G401 (cell line): ENCODE results near the gene OR2C1. TPM values are rescaled to one million over a fixed set of nuclear protein-coding genes. Genes with fewer than 3 reads are reported as not detected.

Experiments used
- DNase-seq: peaks from one replicate; pipeline ENCODE4 v3.0.0-alpha.2; 2015; ENCODE audit warnings: low spot score
- in situ Hi-C: cut with HindIII; loops from 2 replicates; pipeline ENCODE4 v1.10.0; 2016; ENCODE audit warnings: low sequenced_read_pairs, mixed read lengths
- total RNA-seq: library from RNA; depleted of rRNA; stranded (reverse); fragments of >200 nt; shearing (Covaris generic); gene quantifications from 2 replicates; pipeline ENCODE4 v1.2.3, GENCODE V29; 2014; rRNA removed

The OR2C1 gene
- not detected in 2 replicates for total RNA-seq

DNA sequence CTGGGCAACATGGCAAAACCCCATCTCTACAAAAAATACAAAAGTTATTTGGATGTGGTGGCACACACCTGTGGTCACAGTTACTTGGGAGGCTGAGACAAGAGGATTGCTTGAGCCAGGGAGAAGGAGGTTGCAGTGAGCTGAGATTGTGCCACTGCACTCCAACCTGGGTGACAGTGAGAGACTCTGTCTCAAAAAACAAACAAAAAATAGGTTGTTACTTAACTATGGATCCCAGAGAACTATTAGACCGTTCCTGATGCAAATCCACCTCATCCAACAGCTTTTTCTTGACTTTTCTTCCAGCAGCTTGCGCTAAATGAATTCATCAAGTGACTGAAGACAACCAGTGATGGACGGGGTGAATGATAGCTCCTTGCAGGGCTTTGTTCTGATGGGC lies at the start of gene OR2C1:
OR2C1 (plus strand) TSS at position 301 of the 400 bp plus-strand sequence; CDS start at position 353, 52 bp downstream.
- in situ Hi-C loops = no loop called here
- DNase-seq = no peak

GRCh38 chr16:3306078-3306477 lies 49.6 kb upstream of the OR2C1 start:
- DNase-seq = no peak
- in situ Hi-C loops = no loop called here

- DNase-seq = no peak
- in situ Hi-C loops = no loop called here
These were observed 44.2 kb upstream of the OR2C1 start for GRCh38 chr16:3311496-3311895.

DNA sequence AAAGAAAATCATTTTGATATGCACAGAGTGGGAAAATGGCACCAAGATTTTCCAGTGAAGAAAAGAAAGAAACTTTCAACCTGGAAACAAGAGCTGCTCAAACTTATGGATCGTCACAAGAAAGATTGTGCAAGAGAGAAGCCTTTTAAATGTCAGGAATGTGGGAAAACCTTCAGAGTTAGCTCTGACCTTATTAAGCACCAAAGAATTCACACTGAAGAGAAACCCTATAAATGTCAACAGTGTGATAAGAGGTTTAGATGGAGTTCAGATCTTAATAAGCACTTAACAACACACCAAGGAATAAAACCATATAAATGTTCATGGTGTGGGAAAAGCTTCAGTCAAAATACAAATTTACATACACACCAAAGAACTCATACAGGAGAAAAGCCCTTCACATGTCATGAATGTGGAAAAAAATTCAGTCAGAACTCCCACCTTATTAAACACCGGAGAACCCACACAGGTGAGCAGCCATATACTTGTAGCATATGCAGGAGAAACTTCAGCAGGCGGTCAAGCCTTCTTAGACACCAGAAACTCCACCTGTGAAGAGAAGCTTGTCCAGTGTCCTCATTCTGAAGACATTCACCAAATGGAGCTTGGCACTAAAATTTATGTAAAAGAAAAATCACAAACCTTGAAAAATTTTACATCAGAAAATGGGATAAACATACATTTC lies 38.2 kb upstream of the OR2C1 start:
- in situ Hi-C loops = no loop called here
- DNase-seq = no peak

- in situ Hi-C loops = no loop called here
- DNase-seq = no peak
These were observed 33.9 kb upstream of the OR2C1 start for GRCh38 chr16:3321816-3322215.

GRCh38 chr16:3327514-3327913 lies 28.2 kb upstream of the OR2C1 start:
- DNase-seq = no peak
- in situ Hi-C loops = no loop called here

DNA sequence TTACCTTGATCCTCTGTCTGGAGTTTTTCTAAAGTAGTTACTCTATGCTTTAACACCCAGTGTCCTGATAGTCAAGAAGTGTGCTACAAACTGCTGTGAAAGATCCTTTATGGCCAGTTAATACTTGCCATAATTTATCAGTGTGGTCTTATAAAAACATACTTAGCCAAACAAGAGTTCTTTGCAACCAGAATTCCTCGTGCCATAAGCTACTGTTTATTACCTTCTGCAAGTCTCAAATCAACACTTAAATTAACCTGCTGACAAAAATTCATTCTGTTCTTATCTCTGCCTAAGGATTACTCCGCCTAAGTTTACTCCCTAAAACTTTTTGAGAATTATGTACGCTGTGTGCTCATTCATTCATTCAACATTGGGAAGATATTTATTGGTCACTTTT lies 27.6 kb upstream of the OR2C1 start:
- in situ Hi-C loops = no loop called here
- no peak for DNase-seq

- in situ Hi-C loops = no loop called here
- no peak for DNase-seq
These were observed 27.0 kb upstream of the OR2C1 start for GRCh38 chr16:3328643-3329042.

DNA sequence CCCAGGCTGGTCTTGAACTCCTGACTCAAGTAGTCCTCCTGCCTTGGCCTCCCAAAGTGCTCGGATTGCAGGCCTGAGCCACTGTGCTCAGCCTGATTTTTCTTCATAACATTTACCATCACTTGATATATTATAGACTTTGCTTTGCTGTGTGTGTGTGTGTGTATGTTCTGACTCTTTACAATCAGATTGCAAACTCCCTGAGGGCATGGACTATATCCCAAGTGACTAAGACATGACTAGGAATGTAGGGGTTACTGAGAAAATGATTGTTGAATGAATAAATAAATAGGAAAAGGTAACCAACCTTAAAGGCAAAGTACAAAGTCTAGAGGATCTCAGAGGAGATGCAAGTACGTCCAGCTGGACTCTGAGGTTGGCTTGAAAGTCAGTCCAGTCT lies 9.6 kb upstream of the OR2C1 start:
- in situ Hi-C loops = no loop called here
- no peak for DNase-seq

- no peak for DNase-seq
- in situ Hi-C loops = no loop called here
These were observed 8.1 kb upstream of the OR2C1 start for GRCh38 chr16:3347586-3347985.

- DNase-seq = no peak
- in situ Hi-C loops = no loop called here
These were observed 7.0 kb upstream of the OR2C1 start for GRCh38 chr16:3348547-3349167.

GRCh38 chr16:3349175-3349574 lies 6.5 kb upstream of the OR2C1 start:
- no peak for DNase-seq

GRCh38 chr16:3356118-3356517 lies 429 bp downstream of the OR2C1 start:
- no peak for DNase-seq
- in situ Hi-C loops = no loop called here

More at GRCh38 chr16:3349175-3349574, 6.5 kb upstream of the OR2C1 start:
- in situ Hi-C loops = no loop called here

GRCh38 chr16:3358871-3359270 lies 3.2 kb downstream of the OR2C1 start:
- in situ Hi-C loops = no loop called here
- DNase-seq = no peak

DNA sequence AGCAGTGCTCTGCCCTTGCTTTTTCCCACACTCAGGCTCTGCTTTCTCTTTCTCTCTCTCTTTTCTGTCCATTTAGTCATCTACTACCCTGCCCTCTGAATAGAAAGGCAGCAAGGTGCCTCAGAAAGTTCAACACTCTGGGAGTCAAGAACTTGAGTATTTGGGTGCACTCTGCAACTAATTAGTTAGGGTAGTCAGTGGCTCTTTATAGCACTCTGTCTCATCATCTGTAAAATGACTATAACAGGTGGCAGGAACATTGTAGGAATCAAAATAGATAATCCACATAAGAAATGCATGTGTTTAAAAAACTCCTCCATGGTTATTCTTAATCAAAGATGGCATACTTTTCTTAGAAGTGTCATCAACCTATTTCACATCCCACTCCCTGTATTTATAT lies 7.2 kb downstream of the OR2C1 start:
- in situ Hi-C loops = no loop called here
- DNase-seq = no peak

DNA sequence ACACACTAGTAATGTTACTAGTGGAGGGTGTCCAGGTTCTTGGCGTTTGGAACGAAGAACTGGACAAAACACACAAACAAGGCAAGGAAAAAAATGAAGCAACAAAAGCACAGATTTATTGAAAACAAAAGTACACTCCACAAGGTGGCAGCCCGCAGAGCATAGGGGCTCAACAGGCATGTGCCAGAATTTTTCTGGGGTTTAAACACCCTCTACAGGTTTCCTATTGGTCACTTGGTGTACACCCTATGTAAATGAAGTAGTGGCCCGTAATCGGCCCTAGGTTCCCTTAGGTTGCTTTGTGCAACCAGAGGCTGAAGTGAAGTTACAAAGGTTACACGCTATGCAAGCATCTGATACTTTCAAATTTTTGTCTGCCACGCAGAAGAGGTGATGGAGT lies 8.1 kb downstream of the OR2C1 start:
- DNase-seq = peak; percentile 2
- in situ Hi-C loops = no loop called here

DNA sequence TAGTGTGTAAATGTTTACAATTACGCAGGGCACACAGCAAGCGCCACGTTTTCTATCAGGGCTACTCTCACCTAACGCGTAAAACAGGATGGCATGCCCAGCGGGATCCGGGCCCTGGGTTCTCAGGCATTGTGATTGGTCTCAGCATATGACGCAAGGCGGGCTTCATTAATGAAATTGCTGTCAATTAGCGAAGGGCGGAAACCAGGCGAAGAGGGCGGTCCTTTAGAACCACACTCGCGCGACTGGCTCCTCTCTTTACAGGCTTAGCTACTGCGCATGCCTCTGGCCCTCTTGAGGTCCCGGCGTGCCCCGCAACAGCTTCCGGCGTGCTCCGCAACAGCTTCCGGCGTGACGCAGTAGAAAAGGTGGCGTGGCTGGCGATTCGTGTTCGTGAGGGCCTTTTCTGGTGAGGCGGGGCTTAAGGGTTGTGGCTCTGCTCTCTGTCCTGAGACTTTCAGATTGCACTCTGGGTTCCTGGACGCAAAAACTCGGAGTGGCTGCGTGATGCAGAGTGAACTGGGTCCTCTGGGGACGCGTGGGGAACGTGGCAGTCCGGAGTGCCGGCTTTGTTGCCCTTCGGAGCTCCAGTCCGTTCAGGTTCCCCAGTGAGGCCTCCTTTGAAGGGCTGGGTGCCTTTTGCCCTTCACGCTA lies 9.2 kb downstream of the OR2C1 start:
- peak; percentile 99 for DNase-seq
- in situ Hi-C loops = no loop called here

DNA sequence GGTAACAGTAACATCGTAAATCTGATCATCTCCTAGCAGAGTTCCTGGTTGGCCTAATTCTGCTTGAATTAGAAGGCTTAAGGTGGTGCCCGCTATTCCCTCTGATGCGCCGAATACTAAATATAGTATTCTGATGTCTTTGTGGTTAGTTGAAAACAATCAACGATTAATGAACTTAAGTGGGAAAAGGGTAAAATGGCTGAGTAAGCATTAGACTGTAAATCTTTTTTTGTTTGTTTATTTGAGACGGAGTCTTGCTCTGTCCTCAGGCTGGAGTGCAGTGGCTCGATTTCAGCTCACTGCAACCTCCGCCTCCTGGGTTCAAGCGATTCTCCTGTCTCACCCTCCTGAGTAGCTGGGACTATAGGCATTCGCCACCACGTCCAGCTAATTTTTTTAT lies 13.4 kb downstream of the OR2C1 start:
- in situ Hi-C loops = no loop called here

DNA sequence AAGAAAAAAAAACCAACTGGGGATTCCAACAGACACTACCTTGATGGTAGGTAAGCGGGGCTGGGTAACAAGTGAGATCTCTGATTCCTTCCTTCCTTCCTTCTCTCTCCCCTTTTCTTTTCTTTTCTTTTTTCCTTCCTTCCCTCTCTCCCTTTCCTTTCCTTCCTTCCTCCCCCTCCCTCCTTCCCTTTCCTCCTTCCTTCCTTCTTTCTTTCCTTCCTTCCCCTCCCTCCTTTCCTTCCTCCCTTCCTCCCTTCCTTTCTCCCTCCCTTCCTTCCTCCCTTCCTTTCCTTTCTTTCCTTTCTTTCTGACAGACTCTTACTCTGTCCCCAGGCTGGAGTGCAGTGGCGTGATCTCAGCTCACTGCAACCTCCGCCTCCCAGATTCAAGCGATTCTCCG lies 20.0 kb downstream of the OR2C1 start:
- in situ Hi-C loops = no loop called here

More for the DNA sequence above, 13.4 kb downstream of the OR2C1 start:
- no peak for DNase-seq

GRCh38 chr16:3377917-3378316 lies 22.2 kb downstream of the OR2C1 start:
- in situ Hi-C loops = no loop called here
- DNase-seq = no peak

More for the DNA sequence above, 20.0 kb downstream of the OR2C1 start:
- DNase-seq = no peak
